HCT116 (cell line): ENCODE results near the gene KCNIP4. TPM values are rescaled to one million over a fixed set of nuclear protein-coding genes. Genes with fewer than 3 reads are reported as not detected.

Experiments
- ATAC-seq: fragments of 200-7000 bp; cut with Tn5 transposase; 2 replicates; pipeline ENCODE4 v1.9.1; 2020; ENCODE audit warnings: mild to moderate bottlenecking, moderate library complexity
- BruUV-seq: library from RNA; stranded (reverse); fragments of 400-500 nt; replicated peaks from 2 replicates; lab custom pipeline; 2021; lab: Mats Ljungman, UMichigan
- CTCF ChIA-PET: fragments of 300-600 bp; sonication (Branson Sonifier 250); formaldehyde crosslinking; loops from one replicate; lab custom pipeline; 2021; ENCODE audit warnings: antibody characterized with exemption; lab: Charles Lee
- POLR2A ChIA-PET: fragments of 300-600, 350-600 bp; sonication (Branson Sonifier 250); formaldehyde crosslinking; loops from one replicate; lab custom pipeline; 2021; ENCODE audit warnings: antibody characterized with exemption; lab: Charles Lee
- RAD21 ChIA-PET, 2 experiments: fragments of 300-600 bp; sonication (Branson Sonifier 250); formaldehyde crosslinking; loops; one replicate each; lab custom pipeline; 2023; ENCODE audit warnings: low total read pairs in 2 of 2; ENCODE audit not compliant: uncharacterized antibody in 2 of 2, unreplicated experiment in 2 of 2, low non-redundant PET in 1 of 2; lab: Charles Lee
- DNase-seq: peaks from one replicate; pipeline ENCODE4 v3.0.0-alpha.2; 2010; ENCODE audit warnings: low read depth, low spot score
- H2AFZ ChIP-seq: fragments of 200-600 bp; shearing (Covaris generic), sonication (generic); 2 replicates; pipeline ENCODE4 v1.6.1; 2017; ENCODE audit warnings: low read depth, mixed run types, mixed read lengths, antibody characterized with exemption, low read length; ENCODE audit not compliant: poor library complexity, severe bottlenecking
- H3K27ac ChIP-seq: 2 replicates; pipeline ENCODE4 v1.5.1; 2012; ENCODE audit warnings: low read depth, low read length
- H3K27me3 ChIP-seq: fragments of 200-600 bp; sonication (generic); 2 replicates; pipeline ENCODE4 v1.6.1; 2016; ENCODE audit warnings: mixed run types, low read length, mixed read lengths; ENCODE audit not compliant: insufficient read depth
- H3K36me3 ChIP-seq, 2 experiments: fragments of 200-500 bp in 1 of 2; fragments of 200-600 bp in 1 of 2; sonication (Bioruptor generic) in 1 of 2; sonication (generic) in 1 of 2; 2 replicates each; pipeline versions ENCODE4 v1.5.1 to v1.6.1; 2014 to 2016; ENCODE audit warnings: low read length in 2 of 2, inconsistent platforms in 1 of 2, mixed read lengths in 1 of 2, mixed run types in 1 of 2; ENCODE audit not compliant: insufficient read depth in 2 of 2, control insufficient read depth in 1 of 2
- H3K4me1 ChIP-seq, 2 experiments: fragments of 200-600 bp in 1 of 2; sonication (generic) in 1 of 2; 2 replicates each; pipeline versions ENCODE4 v1.5.1 to v1.6.1; 2012 to 2017; ENCODE audit warnings: low read length in 2 of 2, inconsistent platforms in 1 of 2, mild to moderate bottlenecking in 1 of 2, mixed read lengths in 1 of 2, mixed run types in 1 of 2, moderate library complexity in 1 of 2; ENCODE audit not compliant: insufficient read depth in 2 of 2, control insufficient read depth in 1 of 2
- H3K4me2 ChIP-seq: fragments of 200-600 bp; sonication (generic); 2 replicates; pipeline ENCODE4 v1.6.1; 2017; ENCODE audit warnings: mixed run types, low read length, mixed read lengths
- H3K4me3 ChIP-seq, 2 experiments: fragments of 200-600 bp in 1 of 2; sonication (generic) in 1 of 2; replicated peaks in 1 of 2; 2 replicates each; pipeline ENCODE4 v1.5.1; 2011 to 2016; ENCODE audit warnings: low read length in 2 of 2, control low read depth in 1 of 2, low read depth in 1 of 2, mild to moderate bottlenecking in 1 of 2, mixed read lengths in 1 of 2, mixed run types in 1 of 2
- H3K79me2 ChIP-seq: fragments of 200-600 bp; sonication (generic); 2 replicates; pipeline ENCODE4 v1.6.1; 2017; ENCODE audit warnings: mild to moderate bottlenecking, mixed run types, low read length, moderate library complexity, mixed read lengths; ENCODE audit not compliant: insufficient read depth
- H3K9ac ChIP-seq: fragments of 200-600 bp; sonication (generic); 2 replicates; pipeline ENCODE4 v1.6.1; 2016; ENCODE audit warnings: low read length, mixed read lengths
- H3K9me2 ChIP-seq: fragments of 200-600 bp; sonication (generic), shearing (Covaris generic); 2 replicates; pipeline ENCODE4 v1.6.1; 2017; ENCODE audit warnings: mixed run types, mild to moderate bottlenecking, moderate library complexity; ENCODE audit not compliant: insufficient read depth
- H3K9me3 ChIP-seq, 2 experiments: fragments of 200-500 bp in 1 of 2; fragments of 200-600 bp in 1 of 2; sonication (Bioruptor generic) in 1 of 2; sonication (generic) in 1 of 2; 2 replicates each; pipeline ENCODE4 v1.6.1; 2014 to 2017; ENCODE audit warnings: low read length in 2 of 2, mixed read lengths in 2 of 2, inconsistent platforms in 1 of 2, low read depth in 1 of 2, mild to moderate bottlenecking in 1 of 2, mixed run types in 1 of 2, moderate library complexity in 1 of 2; ENCODE audit not compliant: control insufficient read depth in 1 of 2, insufficient read depth in 1 of 2
- H4K20me1 ChIP-seq: fragments of 200-600 bp; sonication (generic), shearing (Covaris generic); 2 replicates; pipeline ENCODE4 v1.6.1; 2017; ENCODE audit warnings: mixed run types, mild to moderate bottlenecking, moderate library complexity; ENCODE audit not compliant: insufficient read depth
- ATF3 ChIP-seq: IDR thresholded peaks from 2 replicates; pipeline ENCODE4 v1.6.1; 2012
- CBX3 ChIP-seq: IDR thresholded peaks from 2 replicates; pipeline ENCODE4 v1.6.1; 2012; ENCODE audit warnings: low read depth
- CEBPB ChIP-seq: IDR thresholded peaks from 2 replicates; pipeline ENCODE4 v1.6.1; 2012; ENCODE audit warnings: low read depth
- ELF1 ChIP-seq: IDR thresholded peaks from 2 replicates; pipeline ENCODE4 v1.6.1; 2012; ENCODE audit warnings: low read depth, borderline replicate concordance
- EZH2phosphoT487 ChIP-seq: fragments of 200-600 bp; IDR thresholded peaks from 2 replicates; pipeline ENCODE4 v1.6.1; 2018; ENCODE audit warnings: antibody characterized with exemption, borderline replicate concordance
- SP1 ChIP-seq: IDR thresholded peaks from 2 replicates; pipeline ENCODE4 v1.6.1; 2012; ENCODE audit warnings: low read depth
- ZNF274 ChIP-seq: fragments of 200-500 bp; sonication (Bioruptor generic); IDR thresholded peaks from 2 replicates; pipeline ENCODE4 v1.6.1; 2014; ENCODE audit warnings: mild to moderate bottlenecking, low read depth, low read length, inconsistent platforms
- intact Hi-C: fragments of 100-400 bp; cut with micrococcal nuclease; formaldehyde crosslinking; loops from 2 replicates; pipeline ENCODE4 v1.10.0; 2022
- total RNA-seq: library from RNA; stranded (reverse); gene quantifications from one replicate; pipeline ENCODE4 v1.2.1, GENCODE V29; 2021; ENCODE audit not compliant: unreplicated experiment
- TF ChIP-seq, protein P1 (sequence below): IDR thresholded peaks from 2 replicates; pipeline ENCODE4 v1.6.1; 2012; ENCODE audit warnings: low read depth
- TF ChIP-seq, protein P2 (sequence below), 3 experiments: fragments of 200-600 bp in 1 of 3; sonication (generic) in 1 of 3; IDR thresholded peaks in 2 of 3; conservative IDR thresholded peaks in 1 of 3; 2 replicates each; pipeline ENCODE4 v1.5.1; 2012 to 2017; ENCODE audit warnings: low read depth in 2 of 3, low read length in 2 of 3, antibody characterized with exemption in 1 of 3, borderline replicate concordance in 1 of 3, control low read depth in 1 of 3, mild to moderate bottlenecking in 1 of 3, mixed read lengths in 1 of 3, mixed run types in 1 of 3, moderate library complexity in 1 of 3; ENCODE audit not compliant: insufficient read depth in 1 of 3

Gene KCNIP4
- total RNA-seq, 1 experiment from 2014 or later: not detected

DNA sequence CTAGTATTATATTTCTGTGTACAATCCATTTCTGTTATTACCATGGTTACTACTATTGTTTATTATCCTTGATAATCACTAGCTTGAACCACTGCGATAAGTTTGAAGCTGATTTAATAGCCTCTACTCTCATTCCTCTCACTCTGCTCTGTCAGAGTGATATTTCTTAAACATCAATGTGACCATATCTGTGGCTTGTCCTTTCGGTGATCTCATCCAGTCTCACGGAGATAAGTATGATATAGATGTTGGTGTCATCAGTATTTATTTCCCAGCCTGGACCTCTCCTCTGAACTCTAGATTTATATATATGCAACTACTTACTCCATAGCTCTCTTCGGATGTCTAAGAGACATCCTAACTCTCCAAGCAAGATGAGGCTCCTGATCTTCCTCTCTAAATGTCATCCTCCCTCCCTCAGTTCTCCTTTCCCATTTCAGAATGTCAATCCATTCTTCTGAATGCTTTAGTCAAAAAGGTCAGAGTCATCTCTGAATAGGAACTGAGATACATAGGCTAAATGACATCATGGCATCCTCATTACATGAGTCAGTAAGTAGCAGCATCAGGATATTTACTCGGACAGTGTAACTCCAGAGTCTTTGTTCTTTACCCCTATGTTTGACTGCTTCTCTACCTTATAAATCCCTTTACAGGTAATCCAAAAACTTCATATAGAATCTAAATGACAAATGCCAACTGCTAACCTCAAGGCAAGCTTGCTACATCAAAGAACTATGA lies 1118.8 kb downstream of the KCNIP4 start (continued):
- TF ChIP-seq, protein P1, sequence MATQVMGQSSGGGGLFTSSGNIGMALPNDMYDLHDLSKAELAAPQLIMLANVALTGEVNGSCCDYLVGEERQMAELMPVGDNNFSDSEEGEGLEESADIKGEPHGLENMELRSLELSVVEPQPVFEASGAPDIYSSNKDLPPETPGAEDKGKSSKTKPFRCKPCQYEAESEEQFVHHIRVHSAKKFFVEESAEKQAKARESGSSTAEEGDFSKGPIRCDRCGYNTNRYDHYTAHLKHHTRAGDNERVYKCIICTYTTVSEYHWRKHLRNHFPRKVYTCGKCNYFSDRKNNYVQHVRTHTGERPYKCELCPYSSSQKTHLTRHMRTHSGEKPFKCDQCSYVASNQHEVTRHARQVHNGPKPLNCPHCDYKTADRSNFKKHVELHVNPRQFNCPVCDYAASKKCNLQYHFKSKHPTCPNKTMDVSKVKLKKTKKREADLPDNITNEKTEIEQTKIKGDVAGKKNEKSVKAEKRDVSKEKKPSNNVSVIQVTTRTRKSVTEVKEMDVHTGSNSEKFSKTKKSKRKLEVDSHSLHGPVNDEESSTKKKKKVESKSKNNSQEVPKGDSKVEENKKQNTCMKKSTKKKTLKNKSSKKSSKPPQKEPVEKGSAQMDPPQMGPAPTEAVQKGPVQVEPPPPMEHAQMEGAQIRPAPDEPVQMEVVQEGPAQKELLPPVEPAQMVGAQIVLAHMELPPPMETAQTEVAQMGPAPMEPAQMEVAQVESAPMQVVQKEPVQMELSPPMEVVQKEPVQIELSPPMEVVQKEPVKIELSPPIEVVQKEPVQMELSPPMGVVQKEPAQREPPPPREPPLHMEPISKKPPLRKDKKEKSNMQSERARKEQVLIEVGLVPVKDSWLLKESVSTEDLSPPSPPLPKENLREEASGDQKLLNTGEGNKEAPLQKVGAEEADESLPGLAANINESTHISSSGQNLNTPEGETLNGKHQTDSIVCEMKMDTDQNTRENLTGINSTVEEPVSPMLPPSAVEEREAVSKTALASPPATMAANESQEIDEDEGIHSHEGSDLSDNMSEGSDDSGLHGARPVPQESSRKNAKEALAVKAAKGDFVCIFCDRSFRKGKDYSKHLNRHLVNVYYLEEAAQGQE: no peak

DNA sequence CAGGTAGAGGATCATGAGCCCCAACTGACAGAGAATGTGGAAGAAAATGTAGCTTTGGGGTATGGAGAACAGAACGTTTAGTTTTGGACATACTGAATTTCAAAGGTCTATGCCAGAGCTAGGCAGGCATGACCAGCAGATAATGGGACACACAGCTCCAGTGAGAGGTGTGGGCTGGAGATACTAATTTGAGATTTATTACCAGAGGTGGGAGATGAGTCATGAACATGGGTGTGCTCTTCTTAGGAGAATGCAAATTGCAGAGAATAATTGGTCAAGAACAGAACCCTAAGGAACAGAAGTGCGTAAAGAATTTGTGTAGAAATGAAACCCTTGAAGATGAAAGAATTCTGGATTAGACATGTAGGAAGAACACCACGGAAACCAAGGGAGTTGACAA lies 1123.1 kb downstream of the KCNIP4 start:
- no peaks in the 10 kb centered on the region for H3K9me3 ChIP-seq
- no peaks in the 10 kb centered on the region for H4K20me1 ChIP-seq
- no peak for DNase-seq
- ChIA-PET RAD21 (no interaction called here), POLR2A (no interaction called here)
- TF ChIP-seq ZNF274: no peak
- no peak for TF ChIP-seq CBX3
- no peak for TF ChIP-seq CEBPB
- TF ChIP-seq ELF1: no peak
- TF ChIP-seq EZH2phosphoT487: no peak
- no peak for TF ChIP-seq ATF3
- TF ChIP-seq, protein P1: no peak
- no peak for TF ChIP-seq SP1
- TF ChIP-seq, protein P2, sequence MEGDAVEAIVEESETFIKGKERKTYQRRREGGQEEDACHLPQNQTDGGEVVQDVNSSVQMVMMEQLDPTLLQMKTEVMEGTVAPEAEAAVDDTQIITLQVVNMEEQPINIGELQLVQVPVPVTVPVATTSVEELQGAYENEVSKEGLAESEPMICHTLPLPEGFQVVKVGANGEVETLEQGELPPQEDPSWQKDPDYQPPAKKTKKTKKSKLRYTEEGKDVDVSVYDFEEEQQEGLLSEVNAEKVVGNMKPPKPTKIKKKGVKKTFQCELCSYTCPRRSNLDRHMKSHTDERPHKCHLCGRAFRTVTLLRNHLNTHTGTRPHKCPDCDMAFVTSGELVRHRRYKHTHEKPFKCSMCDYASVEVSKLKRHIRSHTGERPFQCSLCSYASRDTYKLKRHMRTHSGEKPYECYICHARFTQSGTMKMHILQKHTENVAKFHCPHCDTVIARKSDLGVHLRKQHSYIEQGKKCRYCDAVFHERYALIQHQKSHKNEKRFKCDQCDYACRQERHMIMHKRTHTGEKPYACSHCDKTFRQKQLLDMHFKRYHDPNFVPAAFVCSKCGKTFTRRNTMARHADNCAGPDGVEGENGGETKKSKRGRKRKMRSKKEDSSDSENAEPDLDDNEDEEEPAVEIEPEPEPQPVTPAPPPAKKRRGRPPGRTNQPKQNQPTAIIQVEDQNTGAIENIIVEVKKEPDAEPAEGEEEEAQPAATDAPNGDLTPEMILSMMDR (IDR thresholded peaks at IDR 0.05 in 2 of 3, conservative IDR thresholded peaks at IDR 0.05 in 1 of 3; ENCODE audit: borderline replicate concordance in 1 of 3, insufficient read depth in 1 of 3, low read depth in 2 of 3, low read length in 2 of 3): no peak
- TF ChIP-seq, all 23 proteins: peak for 0
- Histone ChIP-seq H3K4me3 (no peak overlapping the region), H3K9me2 (no peaks in the 10 kb centered on the region; the same call in 1 of the 2 replicates), H3K79me2 (no peaks in the 10 kb centered on the region), H2AFZ (no peak overlapping the region), H3K27ac (no peak overlapping the region), H3K27me3 (no peaks in the 10 kb centered on the region), H3K4me2 (no peak overlapping the region), H3K4me1 (no peaks in the 10 kb centered on the region), H3K9ac (no peak overlapping the region), H3K36me3 (no peaks in the 10 kb centered on the region)
- no TSS peak for BruUV-seq
- ATAC-seq: no peak
- CTCF ChIA-PET: no interaction called here
- intact Hi-C loops: no loop called here
